A549 (cell line): ENCODE results near the gene PELI2. TPM values are rescaled to one million over a fixed set of nuclear protein-coding genes. Genes with fewer than 3 reads are reported as not detected.
A peak's percentile ranks its signal among the peaks of the same experiment; 100 is the strongest.

ENCODE experiments used
- ATAC-seq, 2 experiments: fragments of 200-7000 bp in 1 of 2; fragments of >200 bp in 1 of 2; cut with Nextera tagmentation in 1 of 2; cut with Tn5 transposase in 1 of 2; 3 replicates each; pipeline versions ENCODE4 v1.8.0 to v1.9.1; 2018 to 2020; ENCODE audit warnings: mild to moderate bottlenecking in 1 of 2, moderate library complexity in 1 of 2
- CTCF ChIA-PET: fragments of 300-600 bp; sonication (Branson Sonifier 250); formaldehyde crosslinking; extraction: SDS; loops from one replicate; lab custom pipeline; 2021; ENCODE audit warnings: antibody characterized with exemption, inconsistent platforms; lab: Yijun Ruan, JAX
- POLR2A ChIA-PET: fragments of 350-600 bp; formaldehyde crosslinking; extraction: SDS; loops from one replicate; lab custom pipeline; 2021; ENCODE audit warnings: antibody characterized with exemption, inconsistent platforms; lab: Yijun Ruan, JAX
- DNase-seq, 2 experiments: peaks; one replicate each; pipeline versions ENCODE4 v3.0.0 to v3.0.0-alpha.2; 2011 to 2016; ENCODE audit warnings: low read depth in 1 of 2, low spot score in 1 of 2
- FAIRE-seq: peaks from 2 replicates; lab custom pipeline; 2011; peaks lifted over from hg19 to GRCh38; lab: Jason Lieb, UNC
- H3K27ac ChIP-seq, 2 experiments: fragments of >200 bp; sonication (Bioruptor Twin); formaldehyde crosslinking; 3 replicates each; pipeline ENCODE4 v1.5.1; 2016 to 2017
- H3K4me1 ChIP-seq: fragments of >200 bp; sonication (Bioruptor Twin); formaldehyde crosslinking; 3 replicates; pipeline ENCODE4 v1.6.1; 2016
- H3K4me2 ChIP-seq: fragments of >200 bp; sonication (Bioruptor Twin); formaldehyde crosslinking; 3 replicates; pipeline ENCODE4 v1.6.1; 2016
- H3K4me3 ChIP-seq: fragments of >200 bp; sonication (Bioruptor Twin); formaldehyde crosslinking; 3 replicates; pipeline ENCODE4 v1.5.1; 2016
- H3K9me3 ChIP-seq: fragments of >200 bp; sonication (Bioruptor Twin); formaldehyde crosslinking; 3 replicates; pipeline ENCODE4 v1.6.1; 2016
- CBX8 ChIP-seq: fragments of 200-600 bp; sonication (generic); IDR thresholded peaks from 2 replicates; pipeline ENCODE4 v1.6.1; 2016
- EHF ChIP-seq: fragments of 250-450 bp; sonication (Bioruptor Pico); IDR thresholded peaks from 2 replicates; pipeline ENCODE4 v1.5.0; 2020; ENCODE audit warnings: mild to moderate bottlenecking
- EHMT2 ChIP-seq: fragments of 200-600 bp; sonication (generic); IDR thresholded peaks from 2 replicates; pipeline ENCODE4 v1.6.1; 2016; ENCODE audit warnings: antibody characterized with exemption, low read depth, mild to moderate bottlenecking, moderate library complexity
- ESRRA ChIP-seq: fragments of 150-350 bp; IDR thresholded peaks from 2 replicates; pipeline ENCODE4 v1.6.1; 2014; ENCODE audit warnings: mild to moderate bottlenecking, low read length, borderline replicate concordance
- GATA3 ChIP-seq: IDR thresholded peaks from 2 replicates; pipeline ENCODE4 v1.6.1; 2012; ENCODE audit warnings: borderline replicate concordance
- JUN ChIP-seq, 2 experiments: fragments of >200 bp; sonication (Bioruptor Twin); formaldehyde crosslinking; IDR thresholded peaks; 2 replicates in 1 of 2; 3 replicates in 1 of 2; pipeline ENCODE4 v1.6.1; 2016 to 2017
- KDM1A ChIP-seq: fragments of 200-600 bp; sonication (generic); IDR thresholded peaks from 2 replicates; pipeline ENCODE4 v1.6.1; 2016; ENCODE audit warnings: low read depth, mild to moderate bottlenecking
- KDM5A ChIP-seq: fragments of 200-600 bp; sonication (generic); IDR thresholded peaks from 2 replicates; pipeline ENCODE4 v1.6.1; 2016; ENCODE audit warnings: antibody characterized with exemption, mild to moderate bottlenecking
- MAZ ChIP-seq: fragments of 150-350 bp; IDR thresholded peaks from 2 replicates; pipeline ENCODE4 v1.6.1; 2014; ENCODE audit warnings: antibody characterized with exemption, low read depth, low read length, borderline replicate concordance
- NPAS2 ChIP-seq: fragments of 250-450 bp; sonication (Bioruptor Pico); IDR thresholded peaks from 2 replicates; pipeline ENCODE4 v1.8.0; 2022; ENCODE audit warnings: mild to moderate bottlenecking, moderate library complexity, borderline replicate concordance
- NR3C1 ChIP-seq: fragments of >200 bp; sonication (Bioruptor Twin); formaldehyde crosslinking; IDR thresholded peaks from 3 replicates; pipeline ENCODE4 v1.6.1; 2017
- PHF8 ChIP-seq: fragments of 200-600 bp; sonication (generic); IDR thresholded peaks from 2 replicates; pipeline ENCODE4 v1.6.1; 2016; ENCODE audit warnings: low read depth, mild to moderate bottlenecking, antibody characterized with exemption, moderate library complexity, borderline replicate concordance
- RFX5 ChIP-seq: fragments of 450-650 bp; IDR thresholded peaks from 2 replicates; pipeline ENCODE4 v1.7.1; 2014; ENCODE audit warnings: antibody characterized with exemption, mild to moderate bottlenecking, moderate library complexity
- ZC3H11A ChIP-seq: fragments of 450-650 bp; IDR thresholded peaks from 2 replicates; pipeline ENCODE4 v1.6.1; 2014; ENCODE audit warnings: antibody characterized with exemption, mild to moderate bottlenecking
- ZFP36 ChIP-seq: fragments of 450-650 bp; IDR thresholded peaks from 2 replicates; pipeline ENCODE4 v1.6.1; 2014; ENCODE audit warnings: borderline replicate concordance; ENCODE audit not compliant: partially characterized antibody
- ZSCAN20 ChIP-seq: fragments of 250-450 bp; sonication (Bioruptor Pico); IDR thresholded peaks from 2 replicates; pipeline ENCODE4 v1.8.0; 2022; ENCODE audit warnings: mild to moderate bottlenecking, moderate library complexity
- WGBS: methylation state at CpG from one replicate; pipeline ENCODE4 v1.1.6; 2017; ENCODE audit errors: missing lambda C conversion rate; 5-methylcytosine and 5-hydroxymethylcytosine counted together
- polyA plus RNA-seq, 4 experiments: library from polyadenylated mRNA; depleted of rRNA in 3 of 4; stranded (reverse); fragments of >200 nt; fragmentation: RNase III in 1 of 4; extraction: RNeasy Plus Mini Kit Qiagen cat#74134 plus additional on column Dnase treatment in 1 of 4; gene quantifications; 2 replicates in 3 of 4; 3 replicates in 1 of 4; pipeline ENCODE4 v1.2.3, GENCODE V29; 2011 to 2017
- TF ChIP-seq, protein P1 (sequence below): IDR thresholded peaks from 2 replicates; pipeline ENCODE4 v1.6.1; 2012
- TF ChIP-seq, protein P2 (sequence below): fragments of >200 bp; sonication (Bioruptor Twin); formaldehyde crosslinking; IDR thresholded peaks from 2 replicates; pipeline ENCODE4 v1.6.1; 2016
- TF ChIP-seq, protein P3 (sequence below): fragments of 250-450 bp; sonication (Bioruptor Pico); IDR thresholded peaks from 2 replicates; pipeline ENCODE4 v1.5.0; 2020; ENCODE audit warnings: low read depth, mild to moderate bottlenecking, moderate library complexity
- TF ChIP-seq, protein P4 (sequence below): IDR thresholded peaks from 2 replicates; pipeline ENCODE4 v1.6.1; 2012; ENCODE audit warnings: low read depth, borderline replicate concordance
- TF ChIP-seq, protein P5 (sequence below): fragments of 250-450 bp; sonication (Bioruptor Pico); IDR thresholded peaks from 2 replicates; pipeline ENCODE4 v1.5.0; 2021; ENCODE audit warnings: mild to moderate bottlenecking, moderate library complexity, borderline replicate concordance

Gene PELI2
- polyA plus RNA-seq, 2 of the 4 experiments (the other 2 are of a cell fraction) = 0.93 to 7.2 TPM

DNA sequence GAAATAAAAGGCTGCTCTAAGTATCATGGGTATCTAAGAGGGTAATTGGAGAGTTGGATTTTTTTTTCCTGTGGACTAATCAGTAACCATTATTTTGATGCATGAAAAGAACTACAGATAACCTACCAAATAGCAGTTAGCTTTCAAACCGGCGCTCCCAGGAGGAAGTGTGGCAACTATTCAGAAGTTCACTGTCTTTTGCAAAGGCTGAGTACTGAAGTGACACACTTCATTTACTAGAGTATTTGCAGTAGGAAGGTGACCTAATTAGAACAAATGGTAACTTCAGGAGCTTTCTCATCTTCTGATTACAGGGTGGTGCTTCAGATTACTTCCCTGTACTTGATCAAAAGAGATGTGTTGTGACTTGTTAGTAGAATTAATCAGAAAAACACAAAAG lies 87.7 kb downstream of the PELI2 start (continued):
- TF ChIP-seq, protein P1, sequence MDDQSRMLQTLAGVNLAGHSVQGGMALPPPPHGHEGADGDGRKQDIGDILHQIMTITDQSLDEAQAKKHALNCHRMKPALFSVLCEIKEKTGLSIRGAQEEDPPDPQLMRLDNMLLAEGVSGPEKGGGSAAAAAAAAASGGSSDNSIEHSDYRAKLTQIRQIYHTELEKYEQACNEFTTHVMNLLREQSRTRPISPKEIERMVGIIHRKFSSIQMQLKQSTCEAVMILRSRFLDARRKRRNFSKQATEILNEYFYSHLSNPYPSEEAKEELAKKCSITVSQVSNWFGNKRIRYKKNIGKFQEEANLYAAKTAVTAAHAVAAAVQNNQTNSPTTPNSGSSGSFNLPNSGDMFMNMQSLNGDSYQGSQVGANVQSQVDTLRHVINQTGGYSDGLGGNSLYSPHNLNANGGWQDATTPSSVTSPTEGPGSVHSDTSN = no peak
- TF ChIP-seq, protein P2, sequence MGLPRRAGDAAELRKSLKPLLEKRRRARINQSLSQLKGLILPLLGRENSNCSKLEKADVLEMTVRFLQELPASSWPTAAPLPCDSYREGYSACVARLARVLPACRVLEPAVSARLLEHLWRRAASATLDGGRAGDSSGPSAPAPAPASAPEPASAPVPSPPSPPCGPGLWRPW = no peak
- TF ChIP-seq PHF8 (no peak), EHF (no peak)
- TF ChIP-seq, protein P3, sequence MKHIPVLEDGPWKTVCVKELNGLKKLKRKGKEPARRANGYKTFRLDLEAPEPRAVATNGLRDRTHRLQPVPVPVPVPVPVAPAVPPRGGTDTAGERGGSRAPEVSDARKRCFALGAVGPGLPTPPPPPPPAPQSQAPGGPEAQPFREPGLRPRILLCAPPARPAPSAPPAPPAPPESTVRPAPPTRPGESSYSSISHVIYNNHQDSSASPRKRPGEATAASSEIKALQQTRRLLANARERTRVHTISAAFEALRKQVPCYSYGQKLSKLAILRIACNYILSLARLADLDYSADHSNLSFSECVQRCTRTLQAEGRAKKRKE (CRISPR knock-in tag) = no peak
- TF ChIP-seq, protein P4, sequence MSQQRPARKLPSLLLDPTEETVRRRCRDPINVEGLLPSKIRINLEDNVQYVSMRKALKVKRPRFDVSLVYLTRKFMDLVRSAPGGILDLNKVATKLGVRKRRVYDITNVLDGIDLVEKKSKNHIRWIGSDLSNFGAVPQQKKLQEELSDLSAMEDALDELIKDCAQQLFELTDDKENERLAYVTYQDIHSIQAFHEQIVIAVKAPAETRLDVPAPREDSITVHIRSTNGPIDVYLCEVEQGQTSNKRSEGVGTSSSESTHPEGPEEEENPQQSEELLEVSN = no peak

DNA sequence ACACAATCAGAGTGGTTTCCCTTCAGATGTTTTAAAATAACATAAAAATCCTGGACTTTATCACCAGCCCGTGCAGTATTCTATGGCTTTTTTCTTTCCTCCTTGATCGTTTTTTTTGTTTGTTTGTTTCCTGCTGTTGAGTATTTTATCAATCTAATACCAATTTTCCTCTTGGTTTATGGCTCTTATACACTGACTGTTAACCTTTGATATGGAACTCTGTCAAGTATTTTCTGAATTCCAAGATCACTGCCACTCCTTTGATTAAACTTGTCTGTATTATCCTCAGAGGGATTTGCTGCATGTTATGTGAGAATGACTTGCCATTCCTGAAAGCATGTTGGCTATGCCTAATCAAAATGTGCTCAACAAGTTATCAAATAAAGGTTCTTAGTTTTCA lies 88.4 kb downstream of the PELI2 start:
- ATAC-seq = no peak
- no peak for DNase-seq
- no peaks in the 10 kb centered on the region for H3K9me3 ChIP-seq
- TF ChIP-seq MAZ (no peak), ZC3H11A (no peak), CBX8 (no peak), ESRRA (no peak), NPAS2 (CRISPR knock-in tag) (no peak)
- H3K27ac ChIP-seq = no peak overlapping the region
- FAIRE-seq = peak; percentile 82
- H3K4me3 ChIP-seq = no peak overlapping the region
- WGBS = 22% methylated on average over 2 of the region's 2 CpGs
- ChIA-PET POLR2A (no interaction called here), CTCF (no interaction called here)
- peak overlapping the region; percentile 15; the same call in 1 of the 3 replicates for H3K4me2 ChIP-seq
- peaks cover 16% of the 10 kb centered on the region; the same call in 2 of the 3 replicates for H3K4me1 ChIP-seq

DNA sequence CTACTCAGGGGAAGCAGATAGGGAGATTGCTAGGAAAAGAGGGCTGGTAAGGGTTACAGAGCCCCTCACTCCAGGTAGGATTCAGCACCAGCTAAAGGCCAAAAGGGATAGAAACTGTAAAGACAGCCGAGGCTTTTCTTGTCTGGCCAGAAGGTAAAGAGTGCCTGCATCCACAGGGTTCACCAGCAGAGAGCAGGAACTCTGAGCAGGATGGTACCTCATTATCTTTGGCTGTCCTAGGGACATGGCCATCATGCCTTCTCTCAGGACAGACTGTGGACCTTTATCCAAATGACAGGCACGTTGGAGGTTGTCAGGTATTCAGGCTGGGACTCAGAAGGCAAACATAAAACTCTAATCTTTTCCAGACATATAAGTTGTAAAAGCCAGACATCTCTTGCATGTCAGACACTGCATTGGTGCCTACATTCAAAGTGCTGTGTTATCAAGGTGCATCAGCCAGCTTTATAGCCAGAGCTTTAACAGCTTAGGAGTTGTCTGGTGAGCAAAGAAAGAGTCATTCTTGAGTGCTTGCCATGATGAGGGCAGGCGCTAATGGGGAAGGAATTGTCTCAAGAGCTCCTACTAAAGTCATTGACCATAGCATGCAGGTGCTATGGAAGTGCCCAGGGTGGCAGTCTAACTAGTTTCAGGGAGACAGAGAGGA lies 89.5 kb downstream of the PELI2 start:
- WGBS = 75% methylated on average over 3 of the region's 3 CpGs
- no peak for DNase-seq
- no peak overlapping the region for H3K27ac ChIP-seq
- H3K4me2 ChIP-seq = no peak overlapping the region
- peaks cover 16% of the 10 kb centered on the region; the same call in 2 of the 3 replicates for H3K4me1 ChIP-seq
- ChIA-PET POLR2A (no interaction called here), CTCF (no interaction called here)
- no peak for FAIRE-seq
- H3K9me3 ChIP-seq = no peaks in the 10 kb centered on the region
- no peak overlapping the region for H3K4me3 ChIP-seq
- TF ChIP-seq KDM1A (no peak), KDM5A (no peak), ZSCAN20 (CRISPR knock-in tag) (no peak), EHMT2 (no peak), ZFP36 (no peak), RFX5 (no peak), PHF8 (no peak), JUN (IDR thresholded peaks at IDR 0.05) (no peak), NR3C1 (no peak), MAZ (no peak), GATA3 (no peak)
- TF ChIP-seq, protein P5, sequence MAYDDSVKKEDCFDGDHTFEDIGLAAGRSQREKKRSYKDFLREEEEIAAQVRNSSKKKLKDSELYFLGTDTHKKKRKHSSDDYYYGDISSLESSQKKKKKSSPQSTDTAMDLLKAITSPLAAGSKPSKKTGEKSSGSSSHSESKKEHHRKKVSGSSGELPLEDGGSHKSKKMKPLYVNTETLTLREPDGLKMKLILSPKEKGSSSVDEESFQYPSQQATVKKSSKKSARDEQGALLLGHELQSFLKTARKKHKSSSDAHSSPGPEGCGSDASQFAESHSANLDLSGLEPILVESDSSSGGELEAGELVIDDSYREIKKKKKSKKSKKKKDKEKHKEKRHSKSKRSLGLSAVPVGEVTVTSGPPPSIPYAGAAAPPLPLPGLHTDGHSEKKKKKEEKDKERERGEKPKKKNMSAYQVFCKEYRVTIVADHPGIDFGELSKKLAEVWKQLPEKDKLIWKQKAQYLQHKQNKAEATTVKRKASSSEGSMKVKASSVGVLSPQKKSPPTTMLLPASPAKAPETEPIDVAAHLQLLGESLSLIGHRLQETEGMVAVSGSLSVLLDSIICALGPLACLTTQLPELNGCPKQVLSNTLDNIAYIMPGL = no peak
- TF ChIP-seq, protein P4 = no peak
- ATAC-seq = peak; percentile 13 to 61; a peak in 4 of 6 replicates
